Mesothelial cell of epicardium (in vitro differentiated cells): ENCODE results near the gene GYPB. TPM values are rescaled to one million over a fixed set of nuclear protein-coding genes. Genes with fewer than 3 reads are reported as not detected.
"Not testable (repeated sequence)": the region's sequence is repeated elsewhere in the genome, so short reads cannot be mapped to it uniquely, and the experiment has no call there.

Source experiments
- DNase-seq, 2 experiments: peaks; one replicate each; pipeline ENCODE4 v3.0.0; 2021; ENCODE audit warnings: low spot score in 2 of 2; ENCODE audit not compliant: unreplicated experiment in 2 of 2
- H3K27ac Mint-ChIP-seq: 2 replicates; pipeline ENCODE4 v1.8.0; 2021; ENCODE audit warnings: mixed read lengths
- H3K27me3 Mint-ChIP-seq: 2 replicates; pipeline ENCODE4 v1.8.0; 2021; ENCODE audit warnings: low read depth, mixed read lengths
- H3K36me3 Mint-ChIP-seq: 2 replicates; pipeline ENCODE4 v1.8.0; 2021; ENCODE audit warnings: mixed read lengths
- H3K4me1 Mint-ChIP-seq: 2 replicates; pipeline ENCODE4 v1.8.0; 2021; ENCODE audit warnings: mixed read lengths
- H3K4me3 Mint-ChIP-seq: 2 replicates; pipeline ENCODE4 v1.8.0; 2021; ENCODE audit warnings: mild to moderate bottlenecking, moderate library complexity, mixed read lengths
- H3K9me3 Mint-ChIP-seq: 2 replicates; pipeline ENCODE4 v1.8.0; 2021; ENCODE audit warnings: mixed read lengths
- total RNA-seq: library from RNA; stranded (reverse); gene quantifications from 3 replicates; pipeline ENCODE4 v1.2.1, GENCODE V29; 2021
- TF ChIP-seq, protein P1 (sequence below): fragments of 200-600 bp; sonication (generic); IDR thresholded peaks from one replicate; pipeline ENCODE4 v1.5.0; 2021; ENCODE audit warnings: antibody characterized with exemption; ENCODE audit not compliant: unreplicated experiment

Gene GYPB
- total RNA-seq, result not detected in 3 replicates

DNA sequence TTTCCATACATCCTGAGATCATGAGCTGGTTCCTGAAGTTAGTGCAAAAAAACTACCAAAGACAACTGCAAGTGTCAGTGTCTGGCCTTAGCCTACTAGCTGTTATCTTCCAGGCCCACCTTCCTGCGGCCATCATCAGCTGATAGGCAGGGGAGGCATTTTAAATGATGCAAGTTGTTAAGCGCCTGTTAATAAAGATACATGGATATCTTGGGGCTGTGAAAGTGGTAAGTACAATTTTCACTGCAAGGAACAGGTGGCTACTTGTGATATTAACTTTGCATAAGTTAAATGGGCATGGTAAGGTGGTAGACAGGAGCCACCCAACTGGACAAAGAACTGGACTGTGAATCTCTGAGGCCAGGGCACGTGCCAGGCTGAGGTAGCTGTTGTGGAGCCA lies at the start of gene GYPB:
GYPB (minus strand) TSS at position 104 of the 400 bp plus-strand sequence; CDS start at position 11, 93 bp downstream.
- not testable (repeated sequence) for DNase-seq, H3K36me3 Mint-ChIP-seq, H3K4me3 Mint-ChIP-seq, H3K4me1 Mint-ChIP-seq, H3K9me3 Mint-ChIP-seq, H3K27ac Mint-ChIP-seq
- H3K27me3 Mint-ChIP-seq, result peaks cover 21% of the 10 kb centered on the region

DNA sequence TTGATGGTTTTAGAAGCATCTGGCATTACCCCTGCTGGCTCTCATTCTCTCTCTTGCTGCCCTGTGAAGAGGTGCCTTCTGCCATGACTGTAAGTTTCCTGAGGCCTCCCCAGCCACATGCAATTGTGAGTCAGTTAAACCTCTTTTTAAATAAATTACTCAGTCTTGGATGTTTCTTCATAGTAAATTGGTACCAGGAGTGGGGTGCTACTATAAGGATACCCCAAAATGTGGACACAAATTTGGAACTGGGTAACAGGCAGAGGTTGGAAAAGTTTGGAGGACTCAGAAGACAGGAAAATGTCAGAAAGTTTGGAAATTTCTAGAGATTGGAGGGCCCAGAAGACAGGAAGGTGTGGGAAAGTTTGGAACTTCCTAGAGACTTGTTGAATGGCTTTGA lies 42.4 kb upstream of the GYPB start:
- peaks cover 10% of the 10 kb centered on the region for H3K4me1 Mint-ChIP-seq
- not testable (repeated sequence) for H3K27me3 Mint-ChIP-seq, H3K4me3 Mint-ChIP-seq, H3K27ac Mint-ChIP-seq, DNase-seq, H3K36me3 Mint-ChIP-seq
- H3K9me3 Mint-ChIP-seq, result peaks cover 15% of the 10 kb centered on the region

DNA sequence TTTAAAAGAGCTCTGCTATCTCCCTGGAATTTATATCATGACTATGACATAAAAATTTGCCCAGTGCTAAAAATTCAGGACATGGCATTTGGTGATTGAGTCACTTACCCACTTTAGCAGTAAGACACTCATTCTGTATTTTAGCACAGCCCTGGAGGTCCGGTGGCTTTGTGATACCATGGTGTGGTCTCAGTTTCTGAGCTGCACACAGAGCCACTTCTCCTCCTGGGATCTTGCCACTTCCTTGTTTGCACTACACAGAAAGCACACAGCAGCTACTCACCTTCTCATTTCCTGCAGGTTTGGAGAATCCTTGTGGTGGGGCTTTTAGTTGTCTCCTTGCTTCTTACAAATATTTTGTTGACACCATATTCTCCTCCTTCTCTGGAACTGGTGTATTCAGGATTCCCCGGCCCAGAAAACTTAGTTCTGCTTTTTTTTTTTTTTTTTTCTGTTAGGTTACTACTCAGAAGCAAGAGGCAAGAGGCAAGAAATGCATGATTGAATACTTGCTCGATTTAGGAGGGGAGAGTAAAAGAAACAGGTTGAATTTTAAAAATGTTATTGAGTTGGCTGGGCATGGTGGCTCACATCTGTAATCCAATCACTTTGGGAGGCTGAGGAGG lies 41.2 kb upstream of the GYPB start:
- Mint-ChIP-seq H3K4me1 (peaks cover 10% of the 10 kb centered on the region), H3K9me3 (peaks cover 15% of the 10 kb centered on the region)
- H3K4me3 Mint-ChIP-seq, H3K27me3 Mint-ChIP-seq, H3K36me3 Mint-ChIP-seq, DNase-seq, H3K27ac Mint-ChIP-seq: not testable (repeated sequence)

DNA sequence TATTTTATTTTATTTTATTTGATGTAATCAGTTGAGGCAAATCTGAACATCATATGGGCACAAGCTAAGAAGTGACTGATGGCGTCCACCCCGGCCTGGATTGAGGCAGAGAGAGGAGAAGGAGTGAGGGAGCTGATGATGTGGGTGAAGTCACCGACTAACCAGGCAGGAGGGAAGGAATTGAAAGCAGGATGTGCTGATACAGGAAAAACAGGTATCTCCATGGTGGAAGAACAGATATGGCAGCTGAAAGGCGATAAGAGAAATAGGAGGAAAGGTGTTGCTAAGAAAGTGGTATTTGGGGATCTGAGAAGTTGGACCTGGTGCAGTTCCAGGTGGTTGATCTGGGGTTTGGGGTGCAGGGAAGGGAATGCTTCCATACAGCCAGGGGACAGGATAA lies 37.6 kb upstream of the GYPB start:
- H3K27me3 Mint-ChIP-seq, result no peaks in the 10 kb centered on the region
- TF ChIP-seq, protein P1, sequence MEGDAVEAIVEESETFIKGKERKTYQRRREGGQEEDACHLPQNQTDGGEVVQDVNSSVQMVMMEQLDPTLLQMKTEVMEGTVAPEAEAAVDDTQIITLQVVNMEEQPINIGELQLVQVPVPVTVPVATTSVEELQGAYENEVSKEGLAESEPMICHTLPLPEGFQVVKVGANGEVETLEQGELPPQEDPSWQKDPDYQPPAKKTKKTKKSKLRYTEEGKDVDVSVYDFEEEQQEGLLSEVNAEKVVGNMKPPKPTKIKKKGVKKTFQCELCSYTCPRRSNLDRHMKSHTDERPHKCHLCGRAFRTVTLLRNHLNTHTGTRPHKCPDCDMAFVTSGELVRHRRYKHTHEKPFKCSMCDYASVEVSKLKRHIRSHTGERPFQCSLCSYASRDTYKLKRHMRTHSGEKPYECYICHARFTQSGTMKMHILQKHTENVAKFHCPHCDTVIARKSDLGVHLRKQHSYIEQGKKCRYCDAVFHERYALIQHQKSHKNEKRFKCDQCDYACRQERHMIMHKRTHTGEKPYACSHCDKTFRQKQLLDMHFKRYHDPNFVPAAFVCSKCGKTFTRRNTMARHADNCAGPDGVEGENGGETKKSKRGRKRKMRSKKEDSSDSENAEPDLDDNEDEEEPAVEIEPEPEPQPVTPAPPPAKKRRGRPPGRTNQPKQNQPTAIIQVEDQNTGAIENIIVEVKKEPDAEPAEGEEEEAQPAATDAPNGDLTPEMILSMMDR, result no peak
- H3K36me3 Mint-ChIP-seq, result no peaks in the 10 kb centered on the region
- H3K4me1 Mint-ChIP-seq, result no peaks in the 10 kb centered on the region
- H3K27ac Mint-ChIP-seq, result no peak overlapping the region
- H3K4me3 Mint-ChIP-seq, result no peak overlapping the region
- no peak for DNase-seq
- peaks cover 13% of the 10 kb centered on the region for H3K9me3 Mint-ChIP-seq

DNA sequence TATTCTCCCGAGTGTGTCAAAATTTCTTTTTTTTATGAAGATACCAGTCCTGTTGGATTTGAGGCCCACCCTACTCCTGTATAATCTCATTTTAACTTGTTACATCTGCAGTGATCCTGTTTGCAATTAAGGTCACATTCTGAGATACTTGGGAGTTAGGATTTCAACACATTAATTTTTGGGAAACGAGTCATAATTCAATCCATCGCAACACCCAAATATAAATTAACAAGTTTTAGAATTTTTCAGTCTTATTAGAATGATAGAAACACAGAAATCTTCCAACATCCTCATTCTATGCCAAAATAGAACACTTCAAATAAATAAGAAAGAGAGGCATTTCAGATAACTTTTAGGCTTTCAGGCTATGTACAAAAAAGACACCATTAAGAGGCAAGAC lies 36.2 kb upstream of the GYPB start:
- H3K4me3 Mint-ChIP-seq, H3K27me3 Mint-ChIP-seq, H3K9me3 Mint-ChIP-seq, H3K27ac Mint-ChIP-seq, H3K4me1 Mint-ChIP-seq, H3K36me3 Mint-ChIP-seq, DNase-seq: not testable (repeated sequence)

DNA sequence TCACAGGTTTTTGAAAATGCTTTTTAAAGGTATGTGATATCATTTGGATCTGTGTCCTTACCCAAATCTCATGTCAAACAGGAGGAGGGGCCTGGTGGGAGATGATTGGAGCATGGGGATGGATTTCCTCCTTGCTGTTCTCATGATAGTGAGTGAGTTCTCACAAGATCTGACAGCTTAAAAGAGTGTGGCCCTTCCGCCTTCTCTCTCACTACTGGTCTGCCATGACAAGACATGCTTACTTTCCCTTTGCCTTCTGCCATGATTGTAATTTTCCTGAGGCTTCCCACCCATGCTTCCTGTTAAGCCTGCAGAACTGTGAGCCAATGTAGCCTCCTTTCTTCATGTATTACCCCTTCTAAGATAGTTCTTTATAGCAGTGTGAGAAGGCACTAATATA lies 32.3 kb upstream of the GYPB start:
- DNase-seq, H3K27me3 Mint-ChIP-seq, H3K27ac Mint-ChIP-seq, H3K4me3 Mint-ChIP-seq, H3K36me3 Mint-ChIP-seq, H3K9me3 Mint-ChIP-seq, H3K4me1 Mint-ChIP-seq: not testable (repeated sequence)

DNA sequence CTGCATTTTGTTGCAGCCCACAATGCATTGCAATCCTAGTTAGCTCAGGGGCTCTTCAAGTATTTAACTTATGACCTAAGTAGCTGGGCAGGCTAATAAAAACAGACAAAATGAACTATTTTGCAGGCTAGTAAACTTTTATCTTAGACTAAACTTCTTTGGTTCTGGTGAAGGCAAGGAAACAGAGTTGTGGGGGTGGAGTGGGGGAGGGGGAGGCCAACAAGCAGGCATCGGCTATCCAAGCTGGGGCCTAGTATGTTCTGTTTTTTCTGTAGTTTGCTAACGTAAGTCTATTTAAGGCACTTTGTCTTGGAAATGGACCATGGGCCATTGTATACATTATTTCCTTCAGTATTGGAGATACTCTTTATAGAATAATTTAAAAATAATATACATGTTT lies 31.5 kb upstream of the GYPB start:
- H3K4me1 Mint-ChIP-seq, DNase-seq, H3K27me3 Mint-ChIP-seq, H3K27ac Mint-ChIP-seq, H3K4me3 Mint-ChIP-seq, H3K9me3 Mint-ChIP-seq, H3K36me3 Mint-ChIP-seq: not testable (repeated sequence)

DNA sequence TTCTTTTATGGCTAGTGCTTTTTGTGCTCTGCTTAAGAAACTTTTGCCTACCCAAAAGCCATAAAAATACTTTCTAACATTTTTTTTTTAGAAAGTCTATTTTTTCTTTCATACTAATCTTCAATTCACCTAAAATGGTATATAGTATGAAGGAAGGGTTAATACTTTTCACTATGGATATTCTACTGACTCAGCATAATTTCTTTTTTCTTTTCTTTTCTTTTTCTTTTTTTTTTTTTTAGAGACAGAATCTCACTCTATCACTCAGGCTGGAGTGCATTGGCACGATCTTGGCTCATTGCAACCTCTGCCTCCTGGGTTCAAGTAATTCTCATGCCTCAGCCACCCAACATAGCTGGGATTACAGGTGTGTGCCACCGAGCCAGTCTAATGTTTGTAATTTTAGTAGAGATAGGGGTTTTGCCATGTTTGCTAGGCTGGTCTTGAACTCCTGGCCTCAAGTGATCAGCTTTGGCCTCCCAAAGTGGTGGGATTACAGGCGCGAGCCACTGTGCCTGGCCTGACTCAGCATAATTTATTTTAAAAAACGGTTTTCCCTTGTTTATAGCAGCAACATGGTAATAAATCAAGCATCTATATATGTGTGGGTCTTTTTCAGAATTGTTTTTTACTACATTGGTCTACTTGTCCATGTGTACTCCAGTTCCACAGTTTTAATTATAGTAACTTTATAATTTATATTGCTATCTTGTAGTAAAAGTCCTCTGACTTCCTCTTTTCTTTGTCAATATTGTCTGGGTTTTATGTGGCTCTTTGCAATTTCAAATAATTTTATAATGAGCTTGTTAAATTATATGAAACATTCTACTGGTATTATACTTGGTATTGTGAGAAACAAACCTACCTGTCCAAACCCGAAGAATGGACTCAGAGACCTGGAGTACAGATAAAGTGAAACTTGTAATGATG lies 30.6 kb upstream of the GYPB start:
- not testable (repeated sequence) for H3K4me3 Mint-ChIP-seq

DNA sequence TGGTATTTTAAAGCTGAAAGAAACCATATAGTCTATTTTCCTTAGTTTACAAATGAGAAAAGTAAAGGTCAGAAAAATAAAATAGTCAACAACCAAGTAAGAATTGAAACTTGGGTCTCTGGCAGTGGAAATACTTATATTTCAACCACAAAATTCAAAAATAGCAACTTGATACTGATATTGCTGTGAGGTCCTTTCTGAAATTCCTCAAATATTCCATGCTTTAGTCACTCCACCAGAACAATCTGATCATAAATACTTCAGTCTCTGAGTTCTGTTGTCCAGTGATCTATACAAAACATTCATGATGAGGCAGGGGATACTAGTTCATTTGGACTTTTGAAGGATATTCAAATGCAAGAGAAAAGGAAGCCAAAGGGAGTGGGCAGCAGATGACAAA lies 25.8 kb upstream of the GYPB start:
- H3K36me3 Mint-ChIP-seq, H3K27me3 Mint-ChIP-seq, DNase-seq, H3K27ac Mint-ChIP-seq, H3K9me3 Mint-ChIP-seq, H3K4me3 Mint-ChIP-seq, H3K4me1 Mint-ChIP-seq: not testable (repeated sequence)

More for the DNA sequence above, 30.6 kb upstream of the GYPB start:
- DNase-seq, H3K4me1 Mint-ChIP-seq, H3K27me3 Mint-ChIP-seq, H3K27ac Mint-ChIP-seq, H3K36me3 Mint-ChIP-seq, H3K9me3 Mint-ChIP-seq: not testable (repeated sequence)

DNA sequence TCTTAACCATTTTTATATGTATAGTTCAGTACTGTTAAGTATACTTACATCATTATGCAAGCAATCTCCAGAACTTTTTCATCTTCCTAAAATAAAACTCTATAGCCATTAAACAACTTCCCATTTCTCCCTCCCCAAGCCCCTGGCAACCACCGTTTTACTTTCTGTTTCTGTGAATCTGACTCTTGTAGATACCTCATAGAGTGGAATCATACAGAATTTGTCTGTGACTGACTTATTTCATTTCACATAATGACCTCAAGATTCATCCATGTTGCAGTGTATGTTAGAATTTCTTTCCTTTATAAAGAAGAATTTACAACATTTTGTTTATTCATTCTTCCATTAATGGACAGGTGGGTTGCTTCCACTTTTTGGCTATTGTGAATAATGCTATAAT lies 13.4 kb upstream of the GYPB start:
- not testable (repeated sequence) for DNase-seq, H3K36me3 Mint-ChIP-seq, H3K27ac Mint-ChIP-seq, H3K9me3 Mint-ChIP-seq, H3K4me3 Mint-ChIP-seq
- Mint-ChIP-seq H3K4me1 (peaks cover 13% of the 10 kb centered on the region), H3K27me3 (peaks cover 28% of the 10 kb centered on the region)

DNA sequence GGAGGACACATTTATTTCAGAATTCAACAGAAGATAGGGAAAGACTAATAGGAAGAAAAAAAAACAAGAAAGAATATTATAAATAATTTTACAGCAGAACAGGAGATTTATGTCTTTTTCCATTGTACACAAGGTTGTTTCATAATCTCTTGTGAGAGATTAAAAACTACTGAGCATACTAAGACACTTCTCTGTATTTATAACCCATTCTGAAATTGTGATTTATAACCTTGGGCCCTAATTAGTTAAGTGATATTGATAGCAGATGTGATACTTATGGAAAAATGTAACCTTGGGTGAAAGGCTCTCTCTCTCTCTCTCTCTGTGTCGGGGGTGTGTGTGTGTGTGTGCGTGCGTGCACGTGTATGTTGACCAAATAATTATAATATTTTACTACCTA lies 12.7 kb upstream of the GYPB start:
- not testable (repeated sequence) for H3K27ac Mint-ChIP-seq, H3K4me3 Mint-ChIP-seq, DNase-seq, H3K36me3 Mint-ChIP-seq, H3K9me3 Mint-ChIP-seq
- peaks cover 13% of the 10 kb centered on the region for H3K4me1 Mint-ChIP-seq
- H3K27me3 Mint-ChIP-seq, result peaks cover 29% of the 10 kb centered on the region

DNA sequence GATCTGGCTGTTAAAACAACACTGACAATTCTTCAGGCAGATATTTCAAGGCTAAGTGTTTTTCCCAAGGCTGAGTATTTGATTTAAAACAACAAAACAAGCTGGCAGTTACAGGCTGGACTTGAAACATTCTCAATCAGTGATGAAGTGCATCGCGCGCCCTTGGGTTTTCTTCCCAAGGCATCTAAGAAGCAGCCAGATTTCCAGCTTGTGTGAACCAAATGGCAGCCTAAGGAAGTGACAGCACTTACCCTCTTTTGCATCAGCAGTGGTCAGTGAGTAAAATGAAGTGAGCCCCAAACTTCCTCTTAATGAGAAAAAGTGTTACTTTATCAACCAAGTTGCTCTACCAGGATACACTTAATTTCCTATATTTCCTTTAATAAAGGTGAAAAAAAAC lies 12.2 kb upstream of the GYPB start:
- H3K36me3 Mint-ChIP-seq, DNase-seq, H3K9me3 Mint-ChIP-seq, H3K27ac Mint-ChIP-seq, H3K4me3 Mint-ChIP-seq: not testable (repeated sequence)
- Mint-ChIP-seq H3K4me1 (peaks cover 13% of the 10 kb centered on the region), H3K27me3 (peaks cover 29% of the 10 kb centered on the region)

DNA sequence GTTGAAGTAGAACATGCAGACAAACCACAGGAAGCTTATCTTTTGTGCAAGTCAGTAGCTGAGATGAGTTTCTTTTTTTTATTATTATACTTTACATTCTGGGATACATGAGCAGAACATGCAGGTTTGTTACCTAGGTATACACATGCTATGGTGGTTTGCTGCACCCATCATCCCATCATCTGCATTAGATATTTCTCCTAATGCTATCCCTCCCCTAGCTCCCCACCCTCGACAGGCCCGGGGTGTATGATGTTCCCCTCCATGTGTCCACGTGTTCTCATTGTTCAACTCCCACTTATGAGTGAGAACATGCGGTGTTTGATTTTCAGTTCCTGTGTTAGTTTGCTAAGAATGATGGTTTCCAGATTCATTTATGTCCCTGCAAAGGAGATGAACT lies 11.5 kb upstream of the GYPB start:
- H3K4me1 Mint-ChIP-seq, result peaks cover 13% of the 10 kb centered on the region
- H3K36me3 Mint-ChIP-seq, H3K27ac Mint-ChIP-seq, DNase-seq, H3K4me3 Mint-ChIP-seq, H3K9me3 Mint-ChIP-seq: not testable (repeated sequence)
- H3K27me3 Mint-ChIP-seq, result peaks cover 31% of the 10 kb centered on the region
